ENCODE data around the gene RASSF5. TPM values are rescaled to one million over a fixed set of nuclear protein-coding genes. Genes with fewer than 3 reads are reported as not detected.

RASSF5 gene
- total RNA-seq, 1 donor from 2014 or later = 0.35 TPM

- peak; percentile 72 for DNase-seq (ENCODE audit: low read depth)
These were observed 127.2 kb downstream of the RASSF5 start for GRCh38 chr1:206634365-206635079.

GRCh38 chr1:206635080-206635977 is 128.0 kb downstream of the RASSF5 start, which contains the start of gene DYRK3:
Gene DYRK3, plus strand, starts transcription at chr1:206635536. Its CDS starts 168 bp downstream, at chr1:206635704.
- DNase-seq (ENCODE audit: low read depth) = peak; percentile 69

- DNase-seq (ENCODE audit: low read depth) = no peak
These were observed 128.6 kb downstream of the RASSF5 start for GRCh38 chr1:206635978-206636345.

DNA sequence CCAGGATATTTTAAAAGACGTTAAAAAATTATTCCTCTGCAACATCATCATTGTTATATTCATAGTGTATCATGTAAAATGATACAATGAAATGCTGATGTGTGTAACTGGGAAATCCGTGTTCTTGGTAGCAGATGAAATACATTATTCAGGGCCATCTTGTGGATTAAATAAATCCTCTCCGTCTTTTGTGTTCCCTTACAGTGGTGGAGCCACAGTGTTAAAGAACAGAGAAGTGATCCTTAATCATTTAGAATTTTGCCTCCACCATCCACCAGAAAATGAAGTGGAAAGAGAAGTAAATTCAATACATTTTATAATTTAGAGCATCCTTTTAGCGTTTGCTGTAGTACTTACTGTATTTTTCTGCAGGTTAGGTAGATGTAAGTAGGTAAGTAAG is 129.3 kb downstream of the RASSF5 start:
- DNase-seq (ENCODE audit: low read depth) = no peak

- no peak for DNase-seq (ENCODE audit: low read depth)
These were observed 130.3 kb downstream of the RASSF5 start for GRCh38 chr1:206637605-206638004.

Other genes starting within 250 kb of the RASSF5 start
- gene IKBKE, start 37.1 kb upstream of the RASSF5 start, total RNA-seq = 13.6 and 19.6 TPM in 2 replicates
- 40.5 and 52.8 TPM in 2 replicates for gene EIF2D, start 104.9 kb downstream of the RASSF5 start, total RNA-seq
- gene DYRK3, start 128.0 kb downstream of the RASSF5 start, total RNA-seq = 13.5 and 15.6 TPM in 2 replicates
- 35.3 and 85.1 TPM in 2 replicates for gene MAPKAPK2, start 177.4 kb downstream of the RASSF5 start, total RNA-seq